ENCODE measurements around the gene GLB1L. TPM values are rescaled to one million over a fixed set of nuclear protein-coding genes. Genes with fewer than 3 reads are reported as not detected.

GLB1L gene
- total and polyA plus RNA-seq, 4 donors = 2.3 to 5.2 (median 2.6) TPM

- Histone ChIP-seq H3K4me1 (ENCODE audit: control insufficient read depth in 4 of 4, insufficient read depth in 4 of 4, low read length in 3 of 4) (peaks cover 3 to 26% (median 23%) of the 10 kb centered on the region in 4 donors), H3K9me3 (ENCODE audit: control insufficient read depth in 4 of 4, low read length in 3 of 4) (no peaks in the 10 kb centered on the region), H3K4me3 (ENCODE audit: low read depth in 1 of 3, low read length in 3 of 3) (no peak overlapping the region), H3K9ac (ENCODE audit: low read depth in 1 of 2, low read length in 2 of 2) (no peak overlapping the region), H3K27me3 (ENCODE audit: control insufficient read depth in 4 of 4, insufficient read depth in 4 of 4, low read length in 3 of 4) (no peaks in the 10 kb centered on the region), H3K36me3 (ENCODE audit: control insufficient read depth in 4 of 4, insufficient read depth in 3 of 4, low read depth in 1 of 4, low read length in 3 of 4) (peaks cover 0 to 10% (median 5%) of the 10 kb centered on the region in 4 donors), H3K27ac (ENCODE audit: low read depth in 1 of 2, low read length in 2 of 2) (no peak overlapping the region)
- DNase-seq (ENCODE audit: low spot score) = no peak
- 89% methylated on average over 5 of the region's 5 CpGs for WGBS
- TF ChIP-seq RAD21 (IDR thresholded peaks at IDR 0.05) (no peak), FOXA2 (IDR thresholded peaks at IDR 0.05) (no peak), GABPA (IDR thresholded peaks at IDR 0.05 in 1 of 2, conservative IDR thresholded peaks at IDR 0.05 in 1 of 2) (no peak), HNF4G (IDR thresholded peaks at IDR 0.05) (no peak), TAF1 (conservative IDR thresholded peaks at IDR 0.05) (no peak), EGR1 (IDR thresholded peaks at IDR 0.05; ENCODE audit: low read depth in 2 of 2) (no peak), FOXA1 (IDR thresholded peaks at IDR 0.05) (no peak), SP1 (IDR thresholded peaks at IDR 0.05) (no peak), JUND (IDR thresholded peaks at IDR 0.05) (no peak), RXRA (IDR thresholded peaks at IDR 0.05) (no peak), REST (IDR thresholded peaks at IDR 0.05) (no peak), MAX (IDR thresholded peaks at IDR 0.05) (no peak), YY1 (IDR thresholded peaks at IDR 0.05) (no peak), NR2F2 (IDR thresholded peaks at IDR 0.05) (no peak), CTCF (IDR thresholded peaks at IDR 0.05; ENCODE audit: low read depth, low read length, missing input control) (no peak), ZBTB33 (IDR thresholded peaks at IDR 0.05) (no peak), ATF3 (IDR thresholded peaks at IDR 0.05) (no peak), HNF4A (conservative IDR thresholded peaks at IDR 0.05) (no peak)
These were observed 40.1 kb downstream of the GLB1L start for GRCh38 chr2:219205165-219205538.
